ENCODE data around the gene TBC1D25.

TBC1D25 gene

DNA sequence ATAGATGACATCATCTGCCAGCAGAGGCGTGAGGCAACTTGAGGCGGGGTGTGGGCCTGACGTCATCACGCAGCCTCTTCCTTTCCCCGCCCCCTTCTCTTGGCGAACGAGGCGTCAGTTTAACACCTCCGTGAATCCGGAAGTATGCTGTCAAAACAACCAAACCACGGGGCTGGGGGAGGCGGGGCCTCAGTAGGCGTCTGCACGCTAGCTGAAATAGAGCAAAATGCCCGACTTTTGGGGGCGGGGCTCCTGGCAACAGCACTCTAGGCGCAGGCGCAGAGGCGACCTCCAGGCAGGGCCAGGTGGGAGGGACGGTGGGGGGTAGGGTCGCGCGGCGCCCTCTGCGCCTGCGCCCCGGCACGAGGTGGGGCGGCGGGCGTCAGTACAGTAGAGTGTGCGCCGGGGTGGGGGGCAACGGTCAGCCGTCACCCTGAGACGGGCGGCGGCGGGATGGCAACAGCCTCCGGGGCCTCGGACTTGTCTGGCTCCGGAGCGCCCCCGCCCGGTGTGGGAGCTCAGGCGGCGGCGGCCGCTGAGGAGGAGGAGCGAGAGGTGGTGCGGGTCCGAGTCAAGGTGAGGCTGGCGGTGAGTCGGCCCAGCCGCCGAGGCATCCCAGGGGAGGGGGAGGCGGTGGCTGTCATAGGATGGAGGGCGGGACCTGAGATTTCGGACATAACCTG lies at the start of gene TBC1D25:
TSS of gene TBC1D25 (plus strand) at position 370 of the 683 bp plus-strand sequence. CDS start at position 454, 84 bp downstream.
- no peaks in the 10 kb centered on the region for H3K9me3 Mint-ChIP-seq
- H3K27ac Mint-ChIP-seq = peak within 1 kb of the TSS; percentile 99
- H3K4me3 Mint-ChIP-seq = peak within 1 kb of the TSS; percentile 96
- H3K36me3 Mint-ChIP-seq (ENCODE audit: low read depth) = peaks cover 6% of the 10 kb centered on the region
- no peaks in the 10 kb centered on the region for H3K27me3 Mint-ChIP-seq (ENCODE audit: low read depth)
- peaks cover 19% of the 10 kb centered on the region for H3K4me1 Mint-ChIP-seq (ENCODE audit: low read depth)

DNA sequence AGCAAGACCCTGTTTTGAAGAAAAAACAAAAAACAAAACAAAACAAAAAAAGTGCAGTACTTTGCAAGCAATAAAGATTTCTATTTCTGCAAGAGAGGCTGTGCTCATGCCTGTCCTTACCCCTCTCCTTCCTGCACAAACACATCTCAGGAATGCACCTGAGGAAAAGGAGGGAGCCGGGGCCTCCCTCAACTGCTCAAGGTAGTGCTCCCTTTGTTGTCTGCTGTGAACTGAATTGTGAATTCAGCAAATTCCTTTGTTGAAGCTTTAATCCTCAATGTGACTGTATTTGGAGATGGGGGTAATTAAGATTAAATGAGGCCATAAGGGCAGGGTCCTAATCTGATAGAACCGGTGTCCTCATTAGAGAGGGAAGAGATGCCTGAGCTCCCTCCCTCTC lies 49.6 kb upstream of the TBC1D25 start:
- Mint-ChIP-seq H3K4me3 (no peak overlapping the region), H3K36me3 (ENCODE audit: low read depth) (peaks cover 3% of the 10 kb centered on the region), H3K27ac (no peak overlapping the region), H3K9me3 (no peaks in the 10 kb centered on the region), H3K27me3 (ENCODE audit: low read depth) (no peaks in the 10 kb centered on the region), H3K4me1 (ENCODE audit: low read depth) (no peaks in the 10 kb centered on the region)

GRCh38 chrX:48490661-48491060 lies 48.9 kb upstream of the TBC1D25 start:
- H3K9me3 Mint-ChIP-seq = no peaks in the 10 kb centered on the region
- H3K27me3 Mint-ChIP-seq (ENCODE audit: low read depth) = no peaks in the 10 kb centered on the region
- no peaks in the 10 kb centered on the region for H3K4me1 Mint-ChIP-seq (ENCODE audit: low read depth)
- H3K27ac Mint-ChIP-seq = no peak overlapping the region
- no peak overlapping the region for H3K4me3 Mint-ChIP-seq
- H3K36me3 Mint-ChIP-seq (ENCODE audit: low read depth) = peaks cover 3% of the 10 kb centered on the region

GRCh38 chrX:48491809-48492208 lies 47.7 kb upstream of the TBC1D25 start:
- Mint-ChIP-seq H3K27ac (no peak overlapping the region), H3K4me3 (no peak overlapping the region), H3K27me3 (ENCODE audit: low read depth) (no peaks in the 10 kb centered on the region), H3K4me1 (ENCODE audit: low read depth) (no peaks in the 10 kb centered on the region), H3K36me3 (ENCODE audit: low read depth) (peaks cover 3% of the 10 kb centered on the region), H3K9me3 (no peaks in the 10 kb centered on the region)

- Mint-ChIP-seq H3K36me3 (ENCODE audit: low read depth) (no peaks in the 10 kb centered on the region), H3K4me3 (no peak overlapping the region)
These were observed 47.1 kb upstream of the TBC1D25 start for GRCh38 chrX:48492293-48492910.

GRCh38 chrX:48493890-48494364 lies 45.6 kb upstream of the TBC1D25 start:
- no peaks in the 10 kb centered on the region for H3K36me3 Mint-ChIP-seq (ENCODE audit: low read depth)
- no peak overlapping the region for H3K4me3 Mint-ChIP-seq
- peaks cover 4% of the 10 kb centered on the region for H3K4me1 Mint-ChIP-seq (ENCODE audit: low read depth)
- no peaks in the 10 kb centered on the region for H3K27me3 Mint-ChIP-seq (ENCODE audit: low read depth)
- H3K27ac Mint-ChIP-seq = no peak overlapping the region
- no peaks in the 10 kb centered on the region for H3K9me3 Mint-ChIP-seq

More at GRCh38 chrX:48492293-48492910, 47.1 kb upstream of the TBC1D25 start:
- H3K27ac Mint-ChIP-seq = no peak overlapping the region
- no peaks in the 10 kb centered on the region for H3K4me1 Mint-ChIP-seq (ENCODE audit: low read depth)
- no peaks in the 10 kb centered on the region for H3K9me3 Mint-ChIP-seq
- no peaks in the 10 kb centered on the region for H3K27me3 Mint-ChIP-seq (ENCODE audit: low read depth)

DNA sequence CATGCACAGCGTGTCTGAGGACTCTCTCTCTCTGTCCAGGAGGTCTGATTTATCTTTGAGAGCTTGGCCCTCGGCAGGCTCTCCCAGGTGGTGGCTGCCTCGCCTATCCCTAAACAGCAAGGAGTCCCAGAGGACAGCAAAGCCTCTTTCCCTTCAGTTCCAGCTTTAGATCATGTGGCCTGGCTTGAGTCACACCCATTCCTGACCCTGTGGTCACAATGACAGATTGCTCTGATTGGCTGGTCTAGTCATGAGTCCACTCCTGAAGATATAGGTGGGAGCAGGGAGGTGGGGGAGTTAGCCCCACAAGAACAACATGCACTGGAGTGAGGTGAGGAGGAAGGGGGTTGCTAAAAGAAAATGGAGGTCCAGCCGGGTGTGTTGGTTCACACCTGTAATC lies 42.9 kb upstream of the TBC1D25 start:
- peaks cover 4% of the 10 kb centered on the region for H3K4me1 Mint-ChIP-seq (ENCODE audit: low read depth)
- H3K27me3 Mint-ChIP-seq (ENCODE audit: low read depth) = no peaks in the 10 kb centered on the region
- no peaks in the 10 kb centered on the region for H3K9me3 Mint-ChIP-seq

GRCh38 chrX:48497871-48498270 lies 41.6 kb upstream of the TBC1D25 start:
- Mint-ChIP-seq H3K36me3 (ENCODE audit: low read depth) (no peaks in the 10 kb centered on the region), H3K4me3 (no peak overlapping the region), H3K27ac (no peak overlapping the region), H3K4me1 (ENCODE audit: low read depth) (peaks cover 4% of the 10 kb centered on the region), H3K27me3 (ENCODE audit: low read depth) (no peaks in the 10 kb centered on the region), H3K9me3 (no peaks in the 10 kb centered on the region)

More for the DNA sequence above, 42.9 kb upstream of the TBC1D25 start:
- Mint-ChIP-seq H3K36me3 (ENCODE audit: low read depth) (no peaks in the 10 kb centered on the region), H3K4me3 (no peak overlapping the region), H3K27ac (no peak overlapping the region)

DNA sequence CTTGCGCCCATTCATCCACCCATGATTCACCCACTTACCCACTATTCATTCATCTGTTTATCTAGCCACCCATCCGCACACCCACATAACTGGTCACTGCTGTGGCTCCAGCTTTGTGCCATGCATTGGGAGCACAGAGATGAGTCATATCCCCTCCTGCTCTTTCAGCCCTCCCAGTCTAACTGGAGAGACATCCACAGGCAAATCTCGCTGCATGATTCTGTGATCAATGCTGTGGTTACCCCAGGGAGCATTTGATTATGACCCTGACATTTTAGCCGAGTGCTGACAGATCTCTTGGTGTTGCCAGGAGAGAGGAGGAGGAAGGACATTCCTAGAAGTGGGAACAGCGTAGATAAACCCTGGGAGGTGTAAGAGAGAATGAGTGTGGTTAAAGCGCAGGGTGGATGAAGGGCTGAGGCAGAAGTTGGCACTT lies 41.1 kb upstream of the TBC1D25 start:
- no peak overlapping the region for H3K27ac Mint-ChIP-seq
- H3K36me3 Mint-ChIP-seq (ENCODE audit: low read depth) = no peaks in the 10 kb centered on the region
- no peaks in the 10 kb centered on the region for H3K27me3 Mint-ChIP-seq (ENCODE audit: low read depth)
- H3K9me3 Mint-ChIP-seq = no peaks in the 10 kb centered on the region
- H3K4me1 Mint-ChIP-seq (ENCODE audit: low read depth) = peaks cover 4% of the 10 kb centered on the region
- H3K4me3 Mint-ChIP-seq = no peak overlapping the region

- Mint-ChIP-seq H3K36me3 (ENCODE audit: low read depth) (no peaks in the 10 kb centered on the region), H3K9me3 (no peaks in the 10 kb centered on the region), H3K27ac (no peak overlapping the region)
These were observed 35.3 kb upstream of the TBC1D25 start for GRCh38 chrX:48504261-48504660.

GRCh38 chrX:48505481-48505880 lies 34.0 kb upstream of the TBC1D25 start:
- no peak overlapping the region for H3K4me3 Mint-ChIP-seq
- H3K27me3 Mint-ChIP-seq (ENCODE audit: low read depth) = no peaks in the 10 kb centered on the region
- peaks cover 3% of the 10 kb centered on the region for H3K36me3 Mint-ChIP-seq (ENCODE audit: low read depth)
- H3K9me3 Mint-ChIP-seq = no peaks in the 10 kb centered on the region
- no peak overlapping the region for H3K27ac Mint-ChIP-seq
- H3K4me1 Mint-ChIP-seq (ENCODE audit: low read depth) = peaks cover 14% of the 10 kb centered on the region

More at GRCh38 chrX:48504261-48504660, 35.3 kb upstream of the TBC1D25 start:
- Mint-ChIP-seq H3K4me3 (no peak overlapping the region), H3K4me1 (ENCODE audit: low read depth) (peaks cover 3% of the 10 kb centered on the region), H3K27me3 (ENCODE audit: low read depth) (no peaks in the 10 kb centered on the region)

DNA sequence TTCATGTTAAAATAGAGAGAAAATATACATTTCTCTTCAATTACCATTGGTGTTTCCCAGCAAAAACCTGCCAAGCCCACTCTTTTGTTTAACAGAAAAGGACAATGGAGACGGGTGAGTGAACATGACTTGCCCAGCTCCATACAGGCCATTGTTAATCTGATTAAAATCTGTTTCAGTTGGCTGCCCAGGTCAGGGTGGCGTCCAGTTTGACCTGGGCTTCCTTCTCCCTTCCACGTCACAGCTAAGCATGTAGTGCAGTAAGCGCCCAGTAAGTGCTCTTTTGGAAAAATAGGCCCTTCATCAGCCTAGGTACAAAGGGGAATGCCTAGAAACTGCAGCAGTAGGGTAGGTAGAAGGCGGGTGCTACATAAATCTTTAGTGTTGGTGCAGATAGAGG lies 32.3 kb upstream of the TBC1D25 start:
- H3K4me1 Mint-ChIP-seq (ENCODE audit: low read depth) = peaks cover 24% of the 10 kb centered on the region
- H3K4me3 Mint-ChIP-seq = peak overlapping the region; percentile 25
- H3K27ac Mint-ChIP-seq = no peak overlapping the region
- no peaks in the 10 kb centered on the region for H3K27me3 Mint-ChIP-seq (ENCODE audit: low read depth)
- peaks cover 6% of the 10 kb centered on the region for H3K36me3 Mint-ChIP-seq (ENCODE audit: low read depth)
- no peaks in the 10 kb centered on the region for H3K9me3 Mint-ChIP-seq

DNA sequence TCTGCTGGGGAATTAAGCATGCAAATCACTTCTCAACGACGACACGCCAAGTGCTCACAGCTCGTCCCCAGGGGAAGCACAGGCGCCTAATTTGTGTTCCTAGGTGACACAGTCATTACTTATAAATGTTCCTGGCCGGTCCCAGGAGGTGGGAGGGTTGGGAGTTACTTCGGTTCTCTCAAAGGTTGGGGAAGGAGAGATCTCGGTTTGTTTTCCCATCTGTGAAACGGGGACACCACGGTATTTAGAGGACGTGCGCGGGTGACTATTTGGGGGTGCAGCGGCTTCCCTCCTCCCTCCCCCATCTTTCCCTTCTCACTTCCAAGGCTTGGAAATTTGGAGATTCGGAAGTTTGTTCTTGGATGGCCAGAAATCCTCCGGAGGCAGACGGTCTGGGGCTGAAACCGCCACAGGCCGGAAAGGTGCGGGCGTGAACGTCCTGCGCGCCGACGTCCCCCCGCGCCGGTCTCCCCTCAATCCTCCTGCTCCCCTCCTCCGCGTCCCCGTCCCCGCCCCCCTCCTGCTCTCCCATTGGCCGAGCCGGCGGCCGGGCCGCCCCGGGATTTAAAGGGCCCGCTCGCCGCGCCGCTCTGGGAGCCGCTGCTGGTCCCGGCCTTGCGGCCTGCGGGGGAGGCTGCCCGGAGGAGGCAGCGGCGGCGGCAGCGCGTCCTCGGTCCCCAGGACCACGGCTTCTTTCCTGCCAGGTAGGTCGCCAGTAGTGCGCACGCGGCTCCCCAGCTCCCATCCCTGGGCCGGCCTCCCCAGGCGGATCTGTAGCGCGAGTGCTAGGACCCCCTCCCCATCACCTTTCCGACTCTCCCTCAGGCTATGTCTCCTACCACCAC lies 30.9 kb upstream of the TBC1D25 start, which contains the start of gene PORCN:
TSS of gene PORCN (plus strand) at position 593 of the 845 bp plus-strand sequence. CDS start 829 bp downstream, outside the sequence.
- Mint-ChIP-seq H3K27me3 (ENCODE audit: low read depth) (no peaks in the 10 kb centered on the region), H3K36me3 (ENCODE audit: low read depth) (peaks cover 6% of the 10 kb centered on the region), H3K27ac (peak within 1 kb of the TSS; percentile 89), H3K9me3 (no peaks in the 10 kb centered on the region), H3K4me1 (ENCODE audit: low read depth) (peaks cover 26% of the 10 kb centered on the region), H3K4me3 (peak within 1 kb of the TSS; percentile 93)

DNA sequence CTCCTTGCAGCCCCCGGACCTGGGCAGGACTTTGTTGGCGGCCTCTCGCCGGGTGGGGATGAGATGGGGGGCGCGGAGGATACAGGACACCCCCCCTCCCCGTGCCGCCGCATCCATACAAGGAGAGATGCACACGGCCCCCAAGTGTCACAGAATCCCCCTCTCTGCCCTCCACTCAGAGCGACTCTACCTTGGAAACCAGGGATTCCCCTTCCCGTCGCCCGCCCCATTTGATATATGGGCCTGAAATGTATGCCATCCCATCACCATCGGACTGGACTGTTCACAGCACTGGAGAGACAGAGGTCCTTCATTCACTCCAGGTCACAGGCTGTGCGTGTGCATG lies 30.3 kb upstream of the TBC1D25 start:
- peaks cover 26% of the 10 kb centered on the region for H3K4me1 Mint-ChIP-seq (ENCODE audit: low read depth)
- H3K9me3 Mint-ChIP-seq = no peaks in the 10 kb centered on the region
- H3K4me3 Mint-ChIP-seq = peak overlapping the region; percentile 93
- peak overlapping the region; percentile 89 for H3K27ac Mint-ChIP-seq
- H3K27me3 Mint-ChIP-seq (ENCODE audit: low read depth) = no peaks in the 10 kb centered on the region
- H3K36me3 Mint-ChIP-seq (ENCODE audit: low read depth) = peaks cover 6% of the 10 kb centered on the region

All from T-helper 1 cell treated with Interleukin-12 subunit alpha and Interleukin-12 subunit beta and Interleukin-4 antibody, amounts not matched to agents 30 μg/mL and 1 μg/mL, for 36 hours (primary cell).